GM18519 (cell line): ENCODE measurements around the gene CDT1.
"Not testable (repeated sequence)": the region's sequence is repeated elsewhere in the genome, so short reads cannot be mapped to it uniquely, and the experiment has no call there.

Source experiments
- ATAC-seq: cut with Tn5 transposase; IDR thresholded peaks from one replicate; pipeline ENCODE4 v1.9.1; 2021; ENCODE audit warnings: mild to moderate bottlenecking, moderate library complexity; ENCODE audit not compliant: unreplicated experiment, low FRiP score

CDT1 gene

DNA sequence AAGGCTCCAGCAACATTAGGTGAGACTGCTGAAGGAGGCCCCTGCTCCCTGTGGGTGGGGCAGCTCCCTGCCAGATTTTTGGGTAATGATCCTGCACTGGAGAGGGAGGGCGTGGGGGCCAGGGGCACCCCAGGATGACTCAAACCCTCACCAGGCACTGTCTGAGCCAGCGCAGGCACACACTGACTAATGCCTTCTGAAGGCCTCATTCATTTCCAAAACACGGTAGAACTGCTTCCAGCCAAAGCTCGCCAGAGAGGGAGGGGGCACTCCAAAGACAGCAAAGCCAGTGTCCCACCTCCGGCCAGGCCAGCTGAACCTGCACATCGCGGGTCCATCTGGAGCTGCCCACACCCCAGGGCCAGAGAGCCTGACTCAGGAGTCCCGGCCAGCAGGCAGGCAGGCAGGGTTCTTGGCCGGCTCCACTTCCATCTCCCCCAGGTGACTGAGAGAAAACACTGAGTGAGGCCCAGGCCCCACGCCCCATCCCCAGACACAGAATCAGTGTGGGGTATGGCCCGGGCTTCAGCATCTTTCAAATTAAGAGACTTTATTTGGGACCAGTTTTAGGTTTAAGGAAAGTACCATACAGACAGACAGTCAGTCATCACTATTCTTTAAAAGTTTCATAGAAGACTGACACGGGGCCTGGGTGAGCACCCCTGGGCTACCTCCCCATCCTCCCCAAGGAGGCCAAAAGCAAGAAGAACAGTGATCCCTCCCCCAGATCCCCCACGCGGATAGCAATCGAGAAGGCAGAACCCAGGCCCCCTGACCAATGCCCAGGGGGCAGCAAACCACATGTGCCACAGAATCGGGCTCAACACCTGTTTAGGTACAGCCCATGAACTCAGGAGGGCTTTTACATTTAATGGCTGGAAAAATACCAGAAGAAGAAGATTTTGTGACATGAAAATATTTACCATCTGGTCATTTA, 20.9 kb upstream of the CDT1 start:
- no peak for ATAC-seq

GRCh38 chr16:88783391-88784073, 20.1 kb upstream of the CDT1 start:
- ATAC-seq: no peak

- no peak for ATAC-seq
Measured at GRCh38 chr16:88784074-88784855, 19.3 kb upstream of the CDT1 start.

GRCh38 chr16:88784856-88785105, 18.8 kb upstream of the CDT1 start:
- no peak for ATAC-seq

GRCh38 chr16:88785106-88785924, 18.3 kb upstream of the CDT1 start, which contains the start of gene PIEZO1:
Gene PIEZO1, minus strand, starts transcription at chr16:88785220. Its CDS starts 256 bp downstream, at chr16:88784964.
- no peak for ATAC-seq

GRCh38 chr16:88787579-88788314, 15.8 kb upstream of the CDT1 start:
- no peak for ATAC-seq

GRCh38 chr16:88788749-88789148, 14.8 kb upstream of the CDT1 start:
- not testable (repeated sequence) for ATAC-seq

GRCh38 chr16:88789594-88789993, 14.0 kb upstream of the CDT1 start:
- ATAC-seq: no peak

DNA sequence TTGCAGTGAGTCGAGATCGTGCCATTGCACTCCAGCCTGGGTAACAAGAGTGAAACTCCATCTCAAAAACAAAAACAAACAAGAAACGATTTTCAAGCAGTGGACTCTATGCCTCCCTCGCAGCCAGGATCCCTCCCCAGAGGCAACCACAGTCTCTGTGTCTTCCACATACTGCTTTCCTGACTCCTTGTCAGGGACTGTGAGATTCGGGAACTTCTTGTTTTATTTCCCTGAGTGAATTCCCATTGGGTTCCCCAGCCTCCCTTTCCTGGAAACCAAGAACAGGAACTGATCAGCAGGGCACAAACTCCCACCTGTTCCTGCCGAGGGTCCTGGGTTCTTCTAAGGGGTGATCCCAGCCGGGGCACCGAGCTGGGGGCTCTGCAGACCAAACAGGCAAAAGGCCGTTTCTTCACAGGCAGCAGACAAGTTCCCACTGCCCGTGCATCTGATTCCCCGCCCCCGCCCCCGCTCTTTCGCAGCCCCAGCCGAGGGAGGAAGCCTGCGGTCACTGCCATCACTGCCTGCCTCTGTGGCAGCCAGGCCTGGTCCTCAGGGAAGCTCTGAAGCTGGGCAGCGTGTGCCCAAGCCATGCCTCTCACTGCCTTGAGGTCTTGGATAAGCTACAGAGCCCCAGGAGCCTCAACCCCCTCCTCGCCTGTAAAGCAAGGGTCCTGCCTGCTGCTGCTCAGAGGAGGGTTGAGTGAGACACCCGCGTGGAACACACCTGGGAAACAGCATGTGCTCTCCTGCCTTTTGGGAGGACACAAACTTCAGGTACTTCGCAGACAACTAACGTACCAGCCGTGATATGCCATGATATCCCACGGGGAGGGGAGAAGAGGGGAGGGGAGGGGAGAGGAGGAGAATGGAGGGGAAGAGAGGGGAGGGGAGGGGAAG, 13.0 kb upstream of the CDT1 start:
- no peak for ATAC-seq

- no peak for ATAC-seq
Measured at GRCh38 chr16:88792078-88792550, 11.5 kb upstream of the CDT1 start.

DNA sequence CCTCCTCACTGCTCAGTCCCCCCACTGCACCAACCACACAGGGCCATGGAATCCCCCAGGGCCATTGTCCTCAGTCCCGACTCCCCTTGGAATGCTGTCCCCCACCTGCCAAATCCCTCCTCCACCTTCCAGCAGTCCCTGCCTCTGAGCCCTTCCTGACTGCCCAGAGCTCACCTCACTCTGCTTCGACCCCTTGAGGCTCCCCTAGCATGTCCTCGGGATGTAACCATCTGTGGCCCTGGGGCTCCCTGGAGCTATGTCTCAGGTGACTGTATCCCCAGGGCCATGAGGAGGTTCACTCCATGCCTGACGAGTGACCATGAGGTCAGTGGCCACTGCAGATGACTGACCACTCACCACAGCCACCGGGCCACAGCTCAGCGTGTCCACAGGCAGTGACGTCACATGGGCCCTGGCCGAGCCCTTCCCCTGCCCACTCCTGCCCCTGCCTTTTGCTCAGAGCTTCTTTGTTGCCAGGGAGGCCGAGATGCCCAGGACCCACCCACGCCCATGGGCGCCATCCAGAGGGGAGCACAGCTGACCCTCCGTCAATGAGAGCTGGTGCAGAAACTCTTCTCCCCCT, 10.8 kb upstream of the CDT1 start:
- ATAC-seq: no peak

GRCh38 chr16:88793251-88793954, 10.2 kb upstream of the CDT1 start:
- ATAC-seq: no peak

DNA sequence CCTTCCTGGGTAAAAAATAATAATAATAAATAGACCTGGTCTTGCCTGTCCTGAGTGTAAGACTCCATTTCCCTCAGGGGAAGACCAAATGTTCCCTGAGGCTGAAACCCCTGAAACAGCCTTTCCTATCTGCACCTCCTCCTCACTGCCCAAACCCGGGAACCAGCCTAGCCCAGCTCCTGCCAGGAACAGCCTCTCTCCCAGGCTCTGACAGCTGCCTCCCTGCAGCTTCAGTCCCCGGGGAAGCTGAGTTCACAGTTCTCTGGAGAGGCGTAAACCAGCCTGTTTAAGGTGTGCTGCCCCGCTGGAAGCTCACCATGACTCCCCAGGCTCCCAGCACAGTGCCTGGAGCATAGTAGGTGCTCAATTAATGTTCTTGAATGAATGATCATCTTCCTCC, 7.3 kb upstream of the CDT1 start:
- ATAC-seq: no peak

DNA sequence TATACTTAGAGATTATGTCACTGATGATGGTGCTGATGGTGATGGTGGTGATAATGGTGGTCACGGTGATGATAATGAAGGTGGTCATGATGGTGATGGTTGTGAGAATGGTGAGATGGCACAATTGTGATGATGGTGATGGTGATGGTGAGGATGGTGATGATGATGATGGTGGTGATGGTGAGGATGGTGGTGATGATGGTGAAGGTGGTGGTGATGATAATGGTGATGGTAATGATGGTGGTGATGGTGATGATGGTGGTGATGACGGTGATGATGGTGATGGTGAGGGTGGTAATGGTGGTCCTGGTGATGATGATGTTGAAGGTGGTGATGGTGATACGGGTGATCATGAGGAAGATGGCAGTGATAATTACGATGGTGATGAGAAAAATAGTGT, 5.5 kb upstream of the CDT1 start:
- ATAC-seq: no peak

DNA sequence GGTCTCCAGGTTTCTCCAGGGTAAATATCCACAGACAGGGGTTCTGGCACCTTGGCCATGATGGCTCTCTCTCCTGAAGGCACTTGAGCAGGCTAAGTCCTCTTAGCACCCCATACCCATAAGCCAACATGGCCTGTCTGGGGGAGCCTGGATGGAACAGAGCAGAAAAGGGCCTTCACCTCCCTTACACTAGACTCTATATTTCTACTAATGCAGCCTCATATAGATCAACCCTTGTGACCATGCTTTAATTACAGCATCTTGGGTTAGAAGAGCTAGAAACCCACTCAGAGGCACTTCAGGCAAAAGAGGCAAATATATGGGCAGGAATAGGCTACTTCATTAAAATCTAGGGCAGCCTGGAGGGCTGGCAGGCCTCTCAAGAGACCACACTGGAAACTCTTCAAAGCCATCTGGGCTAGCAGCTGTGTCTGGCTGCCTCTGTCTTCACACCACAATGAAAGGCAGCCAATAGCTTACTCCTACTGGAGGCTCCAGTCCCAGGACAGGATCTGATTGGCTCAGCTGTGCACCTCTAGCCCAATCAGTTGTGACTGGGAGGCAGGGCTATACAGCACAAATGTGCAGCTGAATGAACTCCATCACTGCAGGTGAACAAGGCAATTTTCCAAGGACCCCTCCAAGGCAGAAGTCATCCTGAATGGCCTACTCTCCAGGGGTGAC, 4.7 kb upstream of the CDT1 start:
- ATAC-seq: no peak

- ATAC-seq: no peak
Measured at GRCh38 chr16:88799569-88800276, 3.9 kb upstream of the CDT1 start.

DNA sequence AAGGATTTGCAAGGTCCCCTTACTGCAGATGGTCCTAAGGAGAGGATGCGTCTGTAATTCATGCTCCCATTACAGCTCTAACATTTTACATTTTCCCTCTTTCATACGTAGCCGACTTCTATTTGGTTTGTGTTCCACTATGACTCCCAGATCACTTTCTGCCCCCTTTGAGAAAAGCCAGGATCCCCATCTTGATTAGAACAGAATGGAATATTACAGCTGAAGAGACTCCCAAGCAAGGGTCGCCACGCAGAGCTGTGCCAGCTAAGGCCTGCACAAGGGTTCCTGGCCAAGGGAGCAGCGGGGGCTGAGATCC, 3.4 kb upstream of the CDT1 start:
- ATAC-seq: no peak
